GM20000 (cell line): ENCODE data around the gene ERLIN1.
"Not testable (repeated sequence)": the region's sequence is repeated elsewhere in the genome, so short reads cannot be mapped to it uniquely, and the experiment has no call there.

Experiments used
- DNase-seq: peaks from one replicate; pipeline ENCODE4 v3.0.0; 2012; ENCODE audit warnings: low spot score
- TF ChIP-seq, protein P1 (sequence below): IDR thresholded peaks from 2 replicates; pipeline ENCODE4 v1.5.1; 2012; ENCODE audit warnings: mild to moderate bottlenecking, control low read depth; ENCODE audit errors: extremely low read depth, missing control alignments

Gene ERLIN1

DNA sequence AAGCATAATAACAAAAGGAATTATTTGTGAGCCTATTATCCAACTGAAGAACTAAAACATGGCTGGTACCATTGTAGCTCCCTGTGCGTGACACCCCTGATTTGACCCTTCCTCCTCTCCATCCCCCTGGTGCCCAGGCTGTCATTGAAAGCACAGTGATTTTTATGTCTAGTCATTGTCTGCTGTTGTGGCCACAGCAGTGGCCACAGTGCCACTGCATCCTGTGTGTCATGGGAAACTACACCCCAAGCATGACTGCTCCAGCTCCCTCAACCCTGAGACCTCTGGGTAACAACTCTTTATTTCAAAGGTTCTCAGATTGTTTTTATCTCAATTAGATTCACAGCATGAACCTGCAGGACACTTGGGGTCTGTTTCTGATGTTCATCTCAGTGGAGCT is 52.0 kb downstream of the ERLIN1 start:
- DNase-seq = no peak

GRCh38 chr10:100132427-100132826 is 53.4 kb downstream of the ERLIN1 start:
- TF ChIP-seq, protein P1, sequence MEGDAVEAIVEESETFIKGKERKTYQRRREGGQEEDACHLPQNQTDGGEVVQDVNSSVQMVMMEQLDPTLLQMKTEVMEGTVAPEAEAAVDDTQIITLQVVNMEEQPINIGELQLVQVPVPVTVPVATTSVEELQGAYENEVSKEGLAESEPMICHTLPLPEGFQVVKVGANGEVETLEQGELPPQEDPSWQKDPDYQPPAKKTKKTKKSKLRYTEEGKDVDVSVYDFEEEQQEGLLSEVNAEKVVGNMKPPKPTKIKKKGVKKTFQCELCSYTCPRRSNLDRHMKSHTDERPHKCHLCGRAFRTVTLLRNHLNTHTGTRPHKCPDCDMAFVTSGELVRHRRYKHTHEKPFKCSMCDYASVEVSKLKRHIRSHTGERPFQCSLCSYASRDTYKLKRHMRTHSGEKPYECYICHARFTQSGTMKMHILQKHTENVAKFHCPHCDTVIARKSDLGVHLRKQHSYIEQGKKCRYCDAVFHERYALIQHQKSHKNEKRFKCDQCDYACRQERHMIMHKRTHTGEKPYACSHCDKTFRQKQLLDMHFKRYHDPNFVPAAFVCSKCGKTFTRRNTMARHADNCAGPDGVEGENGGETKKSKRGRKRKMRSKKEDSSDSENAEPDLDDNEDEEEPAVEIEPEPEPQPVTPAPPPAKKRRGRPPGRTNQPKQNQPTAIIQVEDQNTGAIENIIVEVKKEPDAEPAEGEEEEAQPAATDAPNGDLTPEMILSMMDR = no peak

More for the DNA sequence above, 52.0 kb downstream of the ERLIN1 start:
- TF ChIP-seq, protein P1 = no peak

DNA sequence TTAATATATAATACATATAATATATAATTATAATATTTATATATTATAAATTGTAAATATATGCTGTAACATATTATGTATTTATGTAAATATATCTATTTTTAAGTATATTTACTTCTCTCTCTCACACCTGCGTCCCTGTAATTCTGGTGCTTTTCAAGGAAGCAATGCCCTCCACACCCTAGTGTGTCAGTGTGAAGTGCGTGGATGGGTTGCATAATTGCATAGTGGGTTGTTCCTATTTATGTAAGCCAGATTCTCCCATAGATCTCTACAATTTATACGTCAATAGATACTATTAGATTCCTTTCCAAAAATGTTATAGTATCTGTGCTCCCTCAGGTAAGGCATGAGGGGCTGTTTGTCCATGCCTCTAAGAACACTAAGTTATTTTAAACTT is 54.3 kb downstream of the ERLIN1 start:
- TF ChIP-seq, protein P1 = no peak
- no peak for DNase-seq

More at GRCh38 chr10:100132427-100132826, 53.4 kb downstream of the ERLIN1 start:
- no peak for DNase-seq

DNA sequence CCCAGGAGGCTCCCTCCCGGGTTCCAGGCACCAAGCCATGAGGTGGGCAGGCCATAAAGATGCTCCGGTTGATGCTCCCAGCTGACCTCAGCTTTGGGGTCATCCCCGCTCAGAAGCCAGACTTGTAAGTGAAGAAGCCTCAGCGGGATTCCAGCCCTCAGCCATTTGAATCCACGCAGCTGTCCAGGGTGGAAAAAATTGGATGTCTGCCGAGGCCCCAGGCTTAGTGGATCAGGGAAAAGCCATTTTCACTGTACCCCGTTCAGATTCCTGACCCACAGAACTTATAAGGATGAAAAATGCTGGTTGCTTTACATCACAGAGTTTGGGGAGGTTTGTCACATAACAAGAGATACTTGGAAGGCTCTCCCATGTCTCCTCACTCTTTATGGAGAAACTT is 55.0 kb downstream of the ERLIN1 start:
- TF ChIP-seq, protein P1 = no peak
- no peak for DNase-seq

DNA sequence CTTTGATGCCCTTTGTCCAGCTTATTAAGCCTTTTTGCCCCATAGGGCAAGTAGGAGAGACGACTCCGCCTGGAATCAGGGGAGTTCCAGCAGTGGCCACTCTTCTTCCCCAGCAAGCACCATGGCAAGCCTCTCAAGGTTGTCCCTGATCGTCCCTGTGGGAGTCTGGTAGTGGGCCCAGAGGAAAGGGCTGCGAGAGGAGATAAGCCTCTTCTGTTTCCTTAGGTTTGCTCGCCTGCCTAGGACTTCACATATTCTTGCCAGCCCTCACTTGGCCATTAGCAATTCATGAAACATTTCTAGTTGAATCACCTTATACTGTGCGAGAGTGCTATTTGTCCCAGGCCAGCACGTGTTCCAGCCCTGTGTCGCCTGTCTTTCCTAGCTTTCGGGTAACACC is 56.4 kb downstream of the ERLIN1 start:
- DNase-seq = no peak
- TF ChIP-seq, protein P1 = no peak

- no peak for DNase-seq
- TF ChIP-seq, protein P1 = no peak
Observed at GRCh38 chr10:100128951-100129350, 56.9 kb downstream of the ERLIN1 start.

GRCh38 chr10:100125335-100125734 is 60.5 kb downstream of the ERLIN1 start:
- DNase-seq = not testable (repeated sequence)

DNA sequence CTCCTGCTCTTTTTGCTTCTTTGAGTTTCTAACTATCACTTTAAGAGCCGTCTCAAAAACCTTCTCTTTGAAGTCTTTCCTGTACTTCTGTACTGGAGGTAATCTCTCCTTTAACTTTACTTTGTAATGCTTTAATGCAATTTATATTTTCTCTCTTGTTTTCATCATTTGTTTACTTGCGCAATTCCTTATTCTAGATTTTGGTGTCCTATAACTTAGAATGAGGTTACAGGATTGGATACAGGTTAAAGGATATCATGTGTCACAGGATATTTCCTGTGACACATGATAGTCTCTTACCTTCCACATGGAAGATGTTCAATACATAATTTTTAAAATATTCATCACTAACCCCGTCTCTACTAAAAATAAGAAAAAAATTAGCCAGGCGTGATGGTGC is 61.7 kb downstream of the ERLIN1 start:
- TF ChIP-seq, protein P1 = no peak
- no peak for DNase-seq
